H9 (cell line): ENCODE results near the gene UGT1A5. TPM values are rescaled to one million over a fixed set of nuclear protein-coding genes. Genes with fewer than 3 reads are reported as not detected.

Source experiments
- DNase-seq: peaks from one replicate; pipeline ENCODE4 v3.0.0-alpha.2; 2017
- H2AFZ ChIP-seq: one replicate; pipeline ENCODE4 v1.6.1; 2013; ENCODE audit warnings: mild to moderate bottlenecking, low read length, control low read depth, moderate library complexity
- H2AK5ac ChIP-seq: 2 replicates; pipeline ENCODE4 v1.6.1; 2013; ENCODE audit warnings: low read length, control low read depth, mixed read lengths; ENCODE audit not compliant: insufficient read length
- H2BK120ac ChIP-seq: one replicate; pipeline ENCODE4 v1.6.1; 2013; ENCODE audit warnings: low read depth, mild to moderate bottlenecking, low read length, control low read depth, inconsistent platforms; ENCODE audit not compliant: poor library complexity, severe bottlenecking
- H2BK12ac ChIP-seq: 2 replicates; pipeline ENCODE4 v1.6.1; 2013; ENCODE audit warnings: low read length, control low read depth, mixed read lengths, low read depth; ENCODE audit not compliant: insufficient read length
- H2BK15ac ChIP-seq: 2 replicates; pipeline ENCODE4 v1.6.1; 2013; ENCODE audit warnings: low read depth, low read length, control low read depth
- H2BK20ac ChIP-seq: one replicate; pipeline ENCODE4 v1.6.1; 2013; ENCODE audit warnings: low read depth, mild to moderate bottlenecking, low read length, control low read depth, inconsistent platforms; ENCODE audit not compliant: poor library complexity, severe bottlenecking
- H2BK5ac ChIP-seq: 2 replicates; pipeline ENCODE4 v1.6.1; 2013; ENCODE audit warnings: low read length, control low read depth, mixed read lengths; ENCODE audit not compliant: insufficient read length
- H3K14ac ChIP-seq: 2 replicates; pipeline ENCODE4 v1.6.1; 2013; ENCODE audit warnings: low read length, control low read depth; ENCODE audit not compliant: insufficient read depth
- H3K18ac ChIP-seq: 2 replicates; pipeline ENCODE4 v1.6.1; 2013; ENCODE audit warnings: low read depth, mild to moderate bottlenecking, mixed read lengths, low read length, control low read depth; ENCODE audit not compliant: insufficient read length
- H3K23ac ChIP-seq: 2 replicates; pipeline ENCODE4 v1.6.1; 2013; ENCODE audit warnings: low read length, control low read depth, mixed read lengths, low read depth; ENCODE audit not compliant: insufficient read length
- H3K23me2 ChIP-seq: 2 replicates; pipeline ENCODE4 v1.6.1; 2013; ENCODE audit warnings: low read depth, mild to moderate bottlenecking, mixed read lengths, low read length, control low read depth; ENCODE audit not compliant: insufficient read length, poor library complexity, severe bottlenecking
- H3K27ac ChIP-seq: 2 replicates; pipeline ENCODE4 v1.5.1; 2013; ENCODE audit warnings: low read length, control low read depth, mixed read lengths, low read depth; ENCODE audit not compliant: insufficient read length
- H3K27me3 ChIP-seq: 2 replicates; pipeline ENCODE4 v1.6.1; 2013; ENCODE audit warnings: low read length, control low read depth, inconsistent platforms; ENCODE audit not compliant: insufficient read depth
- H3K4ac ChIP-seq: 2 replicates; pipeline ENCODE4 v1.6.1; 2013; ENCODE audit warnings: low read depth, mild to moderate bottlenecking, control low read depth, inconsistent platforms, low read length, moderate library complexity
- H3K4me1 ChIP-seq: 2 replicates; pipeline ENCODE4 v1.6.1; 2013; ENCODE audit warnings: low read length, control low read depth, inconsistent platforms; ENCODE audit not compliant: insufficient read depth
- H3K4me2 ChIP-seq: 2 replicates; pipeline ENCODE4 v1.6.1; 2013; ENCODE audit warnings: low read length, control low read depth, mixed read lengths; ENCODE audit not compliant: insufficient read length, insufficient read depth
- H3K56ac ChIP-seq: 2 replicates; pipeline ENCODE4 v1.6.1; 2013; ENCODE audit warnings: low read depth, mild to moderate bottlenecking, mixed read lengths, low read length, control low read depth; ENCODE audit not compliant: insufficient read length
- H3K79me1 ChIP-seq: 2 replicates; pipeline ENCODE4 v1.6.1; 2013; ENCODE audit warnings: low read depth, mild to moderate bottlenecking, moderate library complexity, low read length, control low read depth, inconsistent platforms; ENCODE audit not compliant: insufficient read depth, poor library complexity, severe bottlenecking
- H3K79me2 ChIP-seq: 2 replicates; pipeline ENCODE4 v1.6.1; 2013; ENCODE audit warnings: low read length, control low read depth, inconsistent platforms; ENCODE audit not compliant: insufficient read depth
- H3K9ac ChIP-seq: 2 replicates; pipeline ENCODE4 v1.6.1; 2013; ENCODE audit warnings: low read length, control low read depth, mixed read lengths; ENCODE audit not compliant: insufficient read length; ENCODE audit errors: extremely low read depth
- H3K9me3 ChIP-seq: one replicate; pipeline ENCODE4 v1.6.1; 2013; ENCODE audit warnings: low read depth, low read length, inconsistent platforms; ENCODE audit not compliant: control insufficient read depth
- H3T11ph ChIP-seq: one replicate; pipeline ENCODE4 v1.6.1; 2013; ENCODE audit warnings: mild to moderate bottlenecking, low read length, control low read depth, inconsistent platforms
- H4K20me1 ChIP-seq: one replicate; pipeline ENCODE4 v1.6.1; 2013; ENCODE audit not compliant: control insufficient read depth, insufficient read length, insufficient read depth
- H4K5ac ChIP-seq: 2 replicates; pipeline ENCODE4 v1.6.1; 2013; ENCODE audit warnings: low read depth, mild to moderate bottlenecking, mixed read lengths, low read length, control low read depth; ENCODE audit not compliant: insufficient read length
- H4K8ac ChIP-seq: replicated peaks from 2 replicates; pipeline ENCODE4 v1.6.1; 2013; ENCODE audit warnings: low read length, control low read depth, mixed read lengths, low read depth; ENCODE audit not compliant: insufficient read length
- H4K91ac ChIP-seq: 2 replicates; pipeline ENCODE4 v1.6.1; 2013; ENCODE audit warnings: low read depth, mild to moderate bottlenecking, moderate library complexity, mixed read lengths, low read length, control low read depth; ENCODE audit not compliant: insufficient read length
- H3K27ac Mint-ChIP-seq, 3 experiments: 2 replicates in 2 of 3; 3 replicates in 1 of 3; pipeline ENCODE4 v1.8.0; 2020 to 2021; ENCODE audit warnings: mixed read lengths in 3 of 3, mild to moderate bottlenecking in 1 of 3, moderate library complexity in 1 of 3
- H3K27me3 Mint-ChIP-seq: 2 replicates; pipeline ENCODE4 v1.8.0; 2021; ENCODE audit warnings: low read depth, mild to moderate bottlenecking, moderate library complexity, mixed read lengths
- H3K36me3 Mint-ChIP-seq, 3 experiments: 2 replicates in 2 of 3; 3 replicates in 1 of 3; pipeline ENCODE4 v1.8.0; 2020 to 2021; ENCODE audit warnings: low read depth in 3 of 3, mixed read lengths in 3 of 3; ENCODE audit not compliant: insufficient read depth in 1 of 3
- H3K4me1 Mint-ChIP-seq, 2 experiments: 2 replicates each; pipeline ENCODE4 v1.8.0; 2020; ENCODE audit warnings: mixed read lengths in 2 of 2
- H3K4me3 Mint-ChIP-seq, 2 experiments: 2 replicates in 1 of 2; 3 replicates in 1 of 2; pipeline ENCODE4 v1.8.0; 2020 to 2021; ENCODE audit warnings: mild to moderate bottlenecking in 2 of 2, mixed read lengths in 2 of 2, moderate library complexity in 1 of 2
- H3K9me3 Mint-ChIP-seq, 2 experiments: 2 replicates in 1 of 2; 3 replicates in 1 of 2; pipeline ENCODE4 v1.8.0; 2020; ENCODE audit warnings: mild to moderate bottlenecking in 2 of 2, mixed read lengths in 2 of 2, moderate library complexity in 1 of 2
- CTCF ChIP-seq: fragments of 200-600 bp; sonication (generic); conservative IDR thresholded peaks from 3 replicates; pipeline ENCODE4 v1.8.0; 2021; ENCODE audit warnings: antibody characterized with exemption, mild to moderate bottlenecking
- WGBS: extraction: QIAGEN DNeasy Blood & Tissue Kit; methylation state at CpG from one replicate; pipeline ENCODE4 v1.1.7; 2013; ENCODE audit warnings: missing lambda C conversion rate, low lambda C conversion rate, mixed read lengths; ENCODE audit not compliant: insufficient read length; ENCODE audit errors: extremely low coverage; 5-methylcytosine and 5-hydroxymethylcytosine counted together
- total RNA-seq: library from RNA; stranded (reverse); gene quantifications from 2 replicates; pipeline ENCODE4 v1.2.1, GENCODE V29; 2021

The UGT1A5 gene
- total RNA-seq, 1 experiment from 2014 or later, result not detected

- H2BK20ac ChIP-seq, result no peak overlapping the region
- H4K8ac ChIP-seq, result no peak overlapping the region
- H2BK12ac ChIP-seq, result no peak overlapping the region
- H4K20me1 ChIP-seq, result no peaks in the 10 kb centered on the region
- no peak for DNase-seq
- H3K4me3 Mint-ChIP-seq, result no peak overlapping the region
- H3K36me3 Mint-ChIP-seq, result no peaks in the 10 kb centered on the region
- TF ChIP-seq CTCF, result no peak
- H3K9me3 ChIP-seq, result no peaks in the 10 kb centered on the region
- H3K27ac Mint-ChIP-seq, result no peak overlapping the region
- no CpG with 5 or more reads among the region's 17 CpGs for WGBS
- peaks cover 1% of the 10 kb centered on the region; the same call in 1 of the 2 replicates for H3K27me3 Mint-ChIP-seq
- no peak overlapping the region for H4K5ac ChIP-seq
- H3K56ac ChIP-seq, result no peak overlapping the region
- no peak overlapping the region for H2AFZ ChIP-seq
- H2BK15ac ChIP-seq, result no peak overlapping the region
- H3K4ac ChIP-seq, result no peak overlapping the region
- H4K91ac ChIP-seq, result no peak overlapping the region
- no peak overlapping the region for H3K9ac ChIP-seq
- no peak overlapping the region for H3K23ac ChIP-seq
- no peak overlapping the region for H3K27ac ChIP-seq
- no peak overlapping the region for H3T11ph ChIP-seq
- H3K4me2 ChIP-seq, result no peak overlapping the region
- no peak overlapping the region for H3K18ac ChIP-seq
- no peaks in the 10 kb centered on the region for H3K4me1 Mint-ChIP-seq
- no peak overlapping the region for H2BK5ac ChIP-seq
- H3K27me3 ChIP-seq, result no peaks in the 10 kb centered on the region
- H3K23me2 ChIP-seq, result no peaks in the 10 kb centered on the region
- H2AK5ac ChIP-seq, result no peak overlapping the region
- H2BK120ac ChIP-seq, result no peak overlapping the region
- H3K79me1 ChIP-seq, result no peaks in the 10 kb centered on the region
- no peaks in the 10 kb centered on the region for H3K79me2 ChIP-seq
- no peaks in the 10 kb centered on the region for H3K4me1 ChIP-seq
- no peak overlapping the region; the same call in 1 of the 2 replicates for H3K14ac ChIP-seq
- H3K9me3 Mint-ChIP-seq, result no peaks in the 10 kb centered on the region; a peak in 1 of 5 replicates
Observed at GRCh38 chr2:233818639-233819621, 106.2 kb downstream of the UGT1A5 start.
